Keratinocyte (primary cell): ENCODE data around the gene OR2L8. TPM values are rescaled to one million over a fixed set of nuclear protein-coding genes. Genes with fewer than 3 reads are reported as not detected.
A peak's percentile ranks its signal among the peaks of the same experiment; 100 is the strongest.

Source experiments
- DNase-seq: peaks from one replicate; pipeline ENCODE4 v3.0.0-alpha.2; 2011; ENCODE audit warnings: low read depth, missing footprints, low spot score
- FAIRE-seq: peaks from 2 replicates; lab custom pipeline; 2011; peaks lifted over from hg19 to GRCh38; lab: Jason Lieb, UNC
- H2AFZ ChIP-seq: 2 replicates; pipeline ENCODE4 v1.6.0; 2012; ENCODE audit warnings: low read length, control low read depth, inconsistent platforms; ENCODE audit not compliant: control insufficient read depth
- H3K27ac ChIP-seq: 2 replicates; pipeline ENCODE4 v1.5.1; 2011; ENCODE audit warnings: low read length; ENCODE audit not compliant: control insufficient read depth, insufficient read depth
- H3K27me3 ChIP-seq: 3 replicates; pipeline ENCODE4 v1.6.0; 2011; ENCODE audit warnings: low read length; ENCODE audit not compliant: control insufficient read depth, insufficient read depth; ENCODE audit errors: extremely low read depth
- H3K36me3 ChIP-seq, 2 experiments: 2 replicates in 1 of 2; 3 replicates in 1 of 2; pipeline ENCODE4 v1.5.1; 2011; ENCODE audit warnings: low read length in 2 of 2, mild to moderate bottlenecking in 1 of 2; ENCODE audit not compliant: control insufficient read depth in 2 of 2, insufficient read depth in 2 of 2; ENCODE audit errors: extremely low read depth in 1 of 2
- H3K4me1 ChIP-seq: 3 replicates; pipeline ENCODE4 v1.5.1; 2011; ENCODE audit warnings: low read length; ENCODE audit not compliant: control insufficient read depth, insufficient read depth; ENCODE audit errors: extremely low read depth
- H3K4me2 ChIP-seq: 3 replicates; pipeline ENCODE4 v1.6.0; 2011; ENCODE audit warnings: low read depth, low read length; ENCODE audit not compliant: control insufficient read depth, insufficient read depth; ENCODE audit errors: extremely low read depth
- H3K4me3 ChIP-seq, 3 experiments: fragments of 200-600 bp in 1 of 3; sonication (generic) in 1 of 3; 2 replicates in 2 of 3; 3 replicates in 1 of 3; pipeline ENCODE4 v1.5.1; 2011 to 2016; ENCODE audit warnings: low read length in 3 of 3, mild to moderate bottlenecking in 3 of 3, control low read depth in 2 of 3, inconsistent platforms in 1 of 3, low read depth in 1 of 3, mixed read lengths in 1 of 3, mixed run types in 1 of 3, moderate library complexity in 1 of 3; ENCODE audit not compliant: control insufficient read depth in 2 of 3, insufficient read depth in 2 of 3; ENCODE audit errors: extremely low read depth in 1 of 3
- H3K79me2 ChIP-seq: 2 replicates; pipeline ENCODE4 v1.6.0; 2012; ENCODE audit warnings: low read length; ENCODE audit not compliant: control insufficient read depth, insufficient read depth
- H3K9ac ChIP-seq: 3 replicates; pipeline ENCODE4 v1.6.0; 2011; ENCODE audit warnings: low read length; ENCODE audit not compliant: control insufficient read depth, insufficient read depth; ENCODE audit errors: extremely low read depth
- H3K9me1 ChIP-seq: 3 replicates; pipeline ENCODE4 v1.6.0; 2011; ENCODE audit warnings: low read length; ENCODE audit not compliant: control insufficient read depth, insufficient read depth; ENCODE audit errors: extremely low read depth
- H3K9me3 ChIP-seq: 2 replicates; pipeline ENCODE4 v1.5.1; 2012; ENCODE audit warnings: low read depth, low read length; ENCODE audit not compliant: control insufficient read depth
- H4K20me1 ChIP-seq: 3 replicates; pipeline ENCODE4 v1.6.0; 2011; ENCODE audit warnings: low read length; ENCODE audit not compliant: control insufficient read depth, insufficient read depth; ENCODE audit errors: extremely low read depth
- EZH2 ChIP-seq: IDR thresholded peaks from one replicate; pipeline ENCODE4 v1.6.1; 2012; ENCODE audit warnings: inconsistent platforms, mild to moderate bottlenecking, low read length, moderate library complexity
- dilution Hi-C: fragments of 300-500 bp; cut with MboI; formaldehyde crosslinking; loops from one replicate; pipeline ENCODE4 v1.7.0; 2020; ENCODE audit warnings: low sequenced_read_pairs; ENCODE audit not compliant: extremely low pct_ligation_motif_present
- polyA plus RNA-seq, 5 experiments: library from polyadenylated mRNA; depleted of rRNA in 3 of 5; stranded (reverse) in 3 of 5; stranded (forward) in 1 of 5; unstranded in 1 of 5; fragments of >200 nt; gene quantifications; 1 replicate in 1 of 5; 2 replicates in 3 of 5; 3 replicates in 1 of 5; pipeline versions ENCODE4 v1.2.1 to v1.2.3, GENCODE V29; 2011 to 2012; ENCODE audit warnings: missing spikeins in 2 of 5, low read depth in 1 of 5, low replicate concordance in 1 of 5
- TF ChIP-seq, protein P1 (sequence below), 3 experiments: IDR thresholded peaks in 1 of 3; conservative IDR thresholded peaks in 1 of 3; optimal IDR thresholded peaks in 1 of 3; 2 replicates in 2 of 3; 3 replicates in 1 of 3; pipeline versions ENCODE3 to v1.5.1; 2011; ENCODE audit warnings: low read length in 3 of 3, mild to moderate bottlenecking in 3 of 3, moderate library complexity in 2 of 3, control low read depth in 1 of 3, inconsistent platforms in 1 of 3; ENCODE audit not compliant: insufficient read depth in 2 of 3; ENCODE audit errors: extremely low read depth in 1 of 3

OR2L8 gene
- polyA plus RNA-seq, 1 donor (not counting 4 experiments of a cell fraction or from before 2014, with no cell fraction given) = not detected

DNA sequence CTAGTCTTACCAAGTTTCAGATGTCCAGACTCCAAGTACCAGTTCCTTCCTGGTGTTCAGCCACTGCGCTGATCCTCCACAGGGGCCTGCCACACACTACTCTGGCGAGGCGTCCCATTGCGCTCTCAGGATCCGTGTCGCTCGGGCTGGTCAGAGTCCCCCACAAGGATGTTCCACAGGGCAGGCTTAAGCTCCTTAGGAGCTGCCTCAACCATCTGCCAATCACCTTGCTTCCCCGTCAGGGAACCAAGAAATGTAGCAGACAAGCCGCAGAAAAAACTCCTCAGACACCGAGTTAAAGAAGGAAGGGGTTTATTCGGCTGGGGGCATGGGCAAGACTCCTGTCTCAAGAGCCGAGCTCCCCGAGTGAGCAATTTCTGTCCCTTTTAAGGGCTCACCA lies 43.5 kb upstream of the OR2L8 start:
- Histone ChIP-seq H3K9me1 (no peaks in the 10 kb centered on the region), H4K20me1 (no peaks in the 10 kb centered on the region), H3K9ac (no peak overlapping the region), H3K36me3 (no peaks in the 10 kb centered on the region), H3K4me2 (no peak overlapping the region), H3K9me3 (no peaks in the 10 kb centered on the region), H3K27me3 (no peaks in the 10 kb centered on the region), H3K79me2 (no peaks in the 10 kb centered on the region), H2AFZ (no peak overlapping the region), H3K4me3 (no peak overlapping the region), H3K27ac (no peak overlapping the region), H3K4me1 (no peaks in the 10 kb centered on the region)
- dilution Hi-C loops = no loop called here
- FAIRE-seq (no peak), DNase-seq (no peak)
- TF ChIP-seq, protein P1, sequence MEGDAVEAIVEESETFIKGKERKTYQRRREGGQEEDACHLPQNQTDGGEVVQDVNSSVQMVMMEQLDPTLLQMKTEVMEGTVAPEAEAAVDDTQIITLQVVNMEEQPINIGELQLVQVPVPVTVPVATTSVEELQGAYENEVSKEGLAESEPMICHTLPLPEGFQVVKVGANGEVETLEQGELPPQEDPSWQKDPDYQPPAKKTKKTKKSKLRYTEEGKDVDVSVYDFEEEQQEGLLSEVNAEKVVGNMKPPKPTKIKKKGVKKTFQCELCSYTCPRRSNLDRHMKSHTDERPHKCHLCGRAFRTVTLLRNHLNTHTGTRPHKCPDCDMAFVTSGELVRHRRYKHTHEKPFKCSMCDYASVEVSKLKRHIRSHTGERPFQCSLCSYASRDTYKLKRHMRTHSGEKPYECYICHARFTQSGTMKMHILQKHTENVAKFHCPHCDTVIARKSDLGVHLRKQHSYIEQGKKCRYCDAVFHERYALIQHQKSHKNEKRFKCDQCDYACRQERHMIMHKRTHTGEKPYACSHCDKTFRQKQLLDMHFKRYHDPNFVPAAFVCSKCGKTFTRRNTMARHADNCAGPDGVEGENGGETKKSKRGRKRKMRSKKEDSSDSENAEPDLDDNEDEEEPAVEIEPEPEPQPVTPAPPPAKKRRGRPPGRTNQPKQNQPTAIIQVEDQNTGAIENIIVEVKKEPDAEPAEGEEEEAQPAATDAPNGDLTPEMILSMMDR (optimal IDR thresholded peaks at IDR 0.05 in 1 of 3, IDR thresholded peaks at IDR 0.05 in 1 of 3, conservative IDR thresholded peaks at IDR 0.05 in 1 of 3; ENCODE audit: extremely low read depth in 1 of 3, insufficient read depth in 2 of 3, low read length in 3 of 3) = no peak
- TF ChIP-seq EZH2 = no peak

DNA sequence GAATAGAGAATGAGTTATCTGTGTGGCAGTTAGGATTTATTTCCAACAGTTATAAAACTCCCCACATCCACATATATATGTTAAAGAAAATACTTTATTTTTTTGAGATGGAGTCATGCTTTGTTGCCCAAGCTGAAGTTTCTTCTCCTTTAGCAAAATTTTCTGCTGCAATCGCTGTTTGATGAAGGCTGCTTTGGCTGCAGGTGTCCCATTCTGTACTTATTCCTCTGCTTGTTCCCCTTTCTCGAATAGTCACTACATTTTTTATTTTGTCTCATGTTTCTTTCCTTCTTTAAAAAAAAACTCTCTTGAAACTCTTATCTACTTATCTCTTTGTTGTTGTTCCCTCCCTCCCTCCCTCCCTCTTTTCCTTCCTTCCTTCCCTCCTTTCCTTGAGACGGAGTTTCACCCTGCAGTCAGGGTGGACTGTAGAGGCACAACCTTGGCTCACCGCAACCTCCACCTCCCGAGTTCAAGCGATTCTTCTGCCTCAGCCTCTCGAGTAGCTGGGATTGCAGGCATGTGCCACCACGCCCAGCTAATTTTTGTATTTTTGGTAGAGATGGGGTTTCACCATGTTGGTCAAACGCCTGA lies 42.7 kb upstream of the OR2L8 start:
- Histone ChIP-seq H3K27me3 (no peaks in the 10 kb centered on the region), H4K20me1 (no peaks in the 10 kb centered on the region), H3K79me2 (no peaks in the 10 kb centered on the region), H3K27ac (no peak overlapping the region), H3K9me1 (no peaks in the 10 kb centered on the region), H3K4me3 (no peak overlapping the region), H3K4me2 (peak overlapping the region; percentile 41), H3K9me3 (no peaks in the 10 kb centered on the region), H2AFZ (no peak overlapping the region), H3K4me1 (no peaks in the 10 kb centered on the region), H3K9ac (no peak overlapping the region), H3K36me3 (no peaks in the 10 kb centered on the region)
- dilution Hi-C loops = no loop called here
- DNase-seq = no peak
- no peak for FAIRE-seq
- TF ChIP-seq, protein P1 (optimal IDR thresholded peaks at IDR 0.05 in 1 of 3, IDR thresholded peaks at IDR 0.05 in 1 of 3, conservative IDR thresholded peaks at IDR 0.05 in 1 of 3; ENCODE audit: extremely low read depth in 1 of 3, insufficient read depth in 2 of 3, low read length in 3 of 3) = no peak
- TF ChIP-seq EZH2 = no peak
